Lower lobe of right lung (tissue), 2 donors: ENCODE results near the gene EEFSEC. TPM values are rescaled to one million over a fixed set of nuclear protein-coding genes. Genes with fewer than 3 reads are reported as not detected.

ENCODE experiments used
- ATAC-seq, 2 donors: fragments of 200-7000 bp; cut with Tn5 transposase; one replicate each; pipeline ENCODE4 v1.9.1; 2020 to 2022; ENCODE audit warnings: mild to moderate bottlenecking in 2 of 2, moderate library complexity in 2 of 2
- DNase-seq: peaks from one replicate; pipeline ENCODE4 v3.0.0-alpha.2; 2020
- H3K27ac ChIP-seq: fragments of 200-600 bp; one replicate; pipeline ENCODE4 v1.8.0; 2022
- H3K27me3 ChIP-seq: fragments of 200-600 bp; one replicate; pipeline ENCODE4 v1.8.0; 2022; ENCODE audit warnings: low read depth
- H3K36me3 ChIP-seq: fragments of 200-600 bp; one replicate; pipeline ENCODE4 v1.8.0; 2022; ENCODE audit warnings: mild to moderate bottlenecking
- H3K4me1 ChIP-seq: fragments of 200-600 bp; one replicate; pipeline ENCODE4 v1.8.0; 2022
- H3K4me3 ChIP-seq: fragments of 200-600 bp; one replicate; pipeline ENCODE4 v1.8.0; 2022; ENCODE audit warnings: mild to moderate bottlenecking
- H3K9me3 ChIP-seq: fragments of 200-600 bp; one replicate; pipeline ENCODE4 v1.8.0; 2022
- CTCF ChIP-seq: fragments of 200-600 bp; IDR thresholded peaks from one replicate; pipeline ENCODE4 v1.8.0; 2022; ENCODE audit warnings: antibody characterized with exemption, mild to moderate bottlenecking
- intact Hi-C: fragments of 100-400 bp; cut with DNase I; formaldehyde crosslinking; loops from one replicate; pipeline ENCODE4 v1.11.0; 2022
- total RNA-seq: library from RNA; stranded (reverse); fragmentation: NEBNext Ultra II Directional; extraction: Animal tissue kit (Norgen Biotek cat#: 25700); gene quantifications from one replicate; pipeline ENCODE4 v1.2.1, GENCODE V29; 2021
- donor health status: DM: no; HTN: yes; CAD: no; lungs with severe emphysema.

Gene EEFSEC
- total RNA-seq, 1 donor from 2014 or later = 15.6 TPM

DNA sequence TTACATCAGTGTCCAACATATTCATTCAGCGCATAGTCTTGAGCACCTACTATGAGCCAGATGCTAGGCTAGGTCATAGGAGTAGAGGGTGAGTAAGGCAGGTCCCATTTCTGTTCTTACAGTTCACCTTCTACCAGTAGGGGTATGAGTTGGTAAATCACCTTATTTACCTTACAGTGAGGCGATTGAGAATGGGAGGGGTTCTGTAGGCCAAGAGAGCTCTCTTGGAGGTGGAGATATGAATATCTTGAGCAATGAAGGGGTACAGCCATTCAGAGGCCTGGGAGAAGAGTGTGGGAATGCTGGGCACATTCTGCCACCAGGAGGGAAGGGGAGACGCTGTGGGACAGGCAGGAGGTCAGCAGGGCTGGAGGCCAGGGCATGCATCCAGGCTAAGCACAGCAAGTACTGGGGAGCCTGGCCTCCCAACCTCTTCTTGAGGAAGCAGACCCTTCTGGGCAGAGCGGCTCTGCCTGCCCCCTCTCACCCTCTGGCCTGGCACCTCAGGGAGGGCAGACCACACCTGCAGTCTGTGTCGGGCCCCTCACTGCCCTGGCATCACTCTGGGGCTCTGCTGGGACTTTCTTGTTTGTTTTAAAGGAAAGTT is 123.4 kb downstream of the EEFSEC start:
- no peak for DNase-seq
- Histone ChIP-seq H3K27ac (peak overlapping the region; percentile 18), H3K27me3 (no peaks in the 10 kb centered on the region), H3K36me3 (no peaks in the 10 kb centered on the region), H3K9me3 (no peaks in the 10 kb centered on the region), H3K4me1 (peaks cover 9% of the 10 kb centered on the region), H3K4me3 (no peak overlapping the region)
- intact Hi-C loops = no loop called here
- peak; percentile 53 to 66 for ATAC-seq
- no peak for TF ChIP-seq CTCF

DNA sequence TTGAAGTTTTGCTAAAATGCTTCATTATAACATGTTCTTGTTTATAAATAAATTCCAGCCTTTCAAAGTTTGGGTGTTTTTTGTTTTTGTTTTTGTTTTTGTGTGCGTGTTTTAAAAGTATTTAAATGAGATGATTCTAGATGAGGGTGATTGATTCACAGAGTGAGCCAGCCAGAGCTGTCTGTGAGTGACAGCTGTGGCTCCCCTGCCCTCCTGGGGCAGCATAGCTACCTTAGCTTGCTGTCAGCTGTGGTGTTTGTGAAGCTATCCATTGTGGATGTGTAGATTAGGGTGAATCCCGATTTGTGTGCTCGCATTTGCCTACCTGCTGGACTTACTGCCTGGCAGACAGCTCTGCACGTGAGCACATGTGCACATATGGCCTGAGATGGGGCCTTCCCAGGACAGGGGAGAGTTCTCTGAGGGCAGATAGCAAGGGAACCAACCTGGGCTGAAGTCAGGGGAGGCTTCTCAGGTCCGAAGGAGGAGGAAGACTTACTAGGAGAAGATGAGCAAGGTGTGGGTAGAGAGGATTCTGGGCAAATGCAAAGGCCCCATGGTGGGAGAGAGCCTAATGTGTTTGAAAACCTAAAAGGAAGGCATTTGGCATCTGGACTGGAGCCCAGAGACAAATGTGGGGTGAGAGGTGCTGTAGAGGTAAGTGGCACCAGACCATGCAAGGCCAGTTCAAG is 124.2 kb downstream of the EEFSEC start:
- peak overlapping the region; percentile 18 for H3K27ac ChIP-seq
- H3K4me1 ChIP-seq = peaks cover 16% of the 10 kb centered on the region
- H3K9me3 ChIP-seq = no peaks in the 10 kb centered on the region
- ATAC-seq (no peak), DNase-seq (no peak)
- no peak overlapping the region for H3K4me3 ChIP-seq
- intact Hi-C loops = no loop called here
- H3K27me3 ChIP-seq = no peaks in the 10 kb centered on the region
- TF ChIP-seq CTCF = no peak
- H3K36me3 ChIP-seq = no peaks in the 10 kb centered on the region

DNA sequence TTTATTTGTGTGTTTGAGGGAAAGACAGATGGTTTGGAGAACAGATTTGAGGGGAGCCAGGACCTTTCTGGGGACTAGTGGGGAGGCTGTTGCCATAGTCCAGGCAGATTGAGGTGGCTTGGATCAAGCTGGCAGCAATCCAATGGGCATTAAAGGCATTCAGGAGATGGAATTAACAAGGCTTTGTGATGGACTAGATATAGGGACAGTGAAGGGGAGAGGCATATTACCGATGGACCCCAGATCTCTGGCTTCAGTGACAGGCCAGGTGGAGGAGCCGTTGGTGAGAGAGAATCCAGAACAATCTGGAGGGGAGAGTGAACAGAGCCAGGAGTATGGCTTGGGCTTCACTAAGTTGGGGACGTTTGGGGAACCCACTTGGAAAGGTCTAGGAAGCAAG is 124.8 kb downstream of the EEFSEC start:
- no peak for TF ChIP-seq CTCF
- H3K9me3 ChIP-seq = no peaks in the 10 kb centered on the region
- DNase-seq (no peak), ATAC-seq (no peak)
- peaks cover 16% of the 10 kb centered on the region for H3K4me1 ChIP-seq
- H3K27ac ChIP-seq = no peak overlapping the region
- intact Hi-C loops = no loop called here
- H3K36me3 ChIP-seq = no peaks in the 10 kb centered on the region
- H3K27me3 ChIP-seq = no peaks in the 10 kb centered on the region
- no peak overlapping the region for H3K4me3 ChIP-seq

GRCh38 chr3:128278761-128279600 is 125.7 kb downstream of the EEFSEC start:
- intact Hi-C loops = no loop called here
- Histone ChIP-seq H3K36me3 (peaks cover 6% of the 10 kb centered on the region), H3K27me3 (no peaks in the 10 kb centered on the region), H3K4me3 (no peak overlapping the region), H3K9me3 (no peaks in the 10 kb centered on the region), H3K4me1 (peaks cover 16% of the 10 kb centered on the region), H3K27ac (no peak overlapping the region)
- peak; percentile 10 for TF ChIP-seq CTCF
- DNase-seq (peak; percentile 58), ATAC-seq (peak; percentile 36 to 45)

DNA sequence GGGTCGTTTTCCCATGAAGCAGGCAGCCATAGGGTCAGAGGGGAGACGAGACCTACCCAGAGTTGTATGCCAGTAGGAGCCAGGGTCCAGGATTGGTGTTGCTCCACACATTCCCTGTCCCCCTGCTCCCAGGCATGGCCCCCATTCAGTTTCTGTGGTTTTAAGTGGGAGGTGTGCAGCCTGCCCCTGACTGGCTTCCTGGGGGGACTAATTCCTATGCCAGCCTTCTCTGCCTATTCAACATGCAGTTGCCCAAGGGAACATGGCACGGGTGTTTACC is 126.3 kb downstream of the EEFSEC start:
- ATAC-seq (no peak), DNase-seq (no peak)
- Histone ChIP-seq H3K4me3 (no peak overlapping the region), H3K36me3 (peaks cover 6% of the 10 kb centered on the region), H3K4me1 (peaks cover 16% of the 10 kb centered on the region), H3K27ac (no peak overlapping the region), H3K9me3 (no peaks in the 10 kb centered on the region), H3K27me3 (no peaks in the 10 kb centered on the region)
- no peak for TF ChIP-seq CTCF
- intact Hi-C loops = no loop called here
